Activated T-helper 1 cell treated with anti-CD3 and anti-CD28 coated beads, Interleukin-12 subunit alpha, Interleukin-12 subunit beta, Interleukin-2, Interleukin-4 antibody, amounts not matched to agents 30 ng/mL and 10 ng/mL and 1 ng/mL, durations not matched to agents 14 hours and 24 hours and 36 hours (primary cell): ENCODE measurements around the gene OPALIN. TPM values are rescaled to one million over a fixed set of nuclear protein-coding genes. Genes with fewer than 3 reads are reported as not detected.

Source experiments
- DNase-seq: peaks from one replicate; pipeline ENCODE4 v3.0.0; 2021; ENCODE audit warnings: low spot score
- H3K27ac Mint-ChIP-seq: one replicate; pipeline ENCODE4 v1.8.0; 2021; ENCODE audit warnings: mild to moderate bottlenecking, mixed read lengths
- H3K27me3 Mint-ChIP-seq: one replicate; pipeline ENCODE4 v1.8.0; 2022; ENCODE audit warnings: mild to moderate bottlenecking, moderate library complexity, mixed read lengths; ENCODE audit not compliant: insufficient read depth
- H3K36me3 Mint-ChIP-seq: one replicate; pipeline ENCODE4 v1.8.0; 2021; ENCODE audit warnings: low read depth, mixed read lengths
- H3K4me1 Mint-ChIP-seq: one replicate; pipeline ENCODE4 v1.8.0; 2021; ENCODE audit warnings: low read depth, mixed read lengths
- H3K4me3 Mint-ChIP-seq: one replicate; pipeline ENCODE4 v1.8.0; 2021; ENCODE audit warnings: mild to moderate bottlenecking, moderate library complexity, mixed read lengths
- H3K9me3 Mint-ChIP-seq: one replicate; pipeline ENCODE4 v1.8.0; 2021; ENCODE audit warnings: mixed read lengths
- intact Hi-C: fragments of 100-400 bp; cut with micrococcal nuclease; formaldehyde crosslinking; loops from one replicate; pipeline ENCODE4 v1.15.1; 2024
- total RNA-seq: library from RNA; stranded (reverse); gene quantifications from 2 replicates; pipeline ENCODE4 v1.2.3, GENCODE V29; 2022

The OPALIN gene
- total RNA-seq, 1 donor from 2014 or later: not detected

DNA sequence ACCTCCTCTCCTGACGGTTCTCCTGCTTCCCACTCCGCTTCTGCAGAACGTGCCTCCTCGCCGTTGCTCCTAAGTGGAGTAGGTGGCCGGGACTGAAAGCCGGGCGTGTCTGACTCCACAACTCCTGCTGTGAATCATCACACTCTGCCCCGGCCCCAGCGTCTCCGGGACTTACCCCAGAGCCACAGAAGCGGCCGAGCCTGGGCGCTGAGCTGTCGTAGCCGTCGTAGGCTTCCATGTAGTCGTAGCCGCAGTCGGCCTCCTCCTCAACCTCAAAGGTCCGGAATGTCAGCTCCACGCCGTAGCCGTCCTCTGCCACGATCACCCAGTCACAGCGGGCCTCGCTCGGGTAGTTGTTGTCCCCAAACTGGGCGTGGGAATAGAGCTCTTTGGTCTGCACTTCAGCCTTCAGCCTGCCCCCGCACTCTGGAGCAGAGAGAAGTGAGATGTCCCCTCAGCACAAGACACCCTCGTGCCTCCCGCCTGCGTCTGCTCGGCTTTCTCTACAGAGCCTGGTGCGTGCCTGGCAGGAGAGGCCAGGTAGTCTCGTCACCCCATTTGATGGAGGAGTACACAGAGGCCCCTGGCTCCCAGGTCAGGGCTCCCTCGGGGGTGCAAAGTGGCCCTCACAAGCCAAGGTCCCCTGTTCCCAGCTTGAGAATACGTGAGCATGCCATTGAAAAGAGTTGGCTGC, 11.2 kb upstream of the OPALIN start:
- Mint-ChIP-seq H3K4me1 (peaks cover 10% of the 10 kb centered on the region), H3K36me3 (no peaks in the 10 kb centered on the region), H3K9me3 (no peaks in the 10 kb centered on the region), H3K27ac (no peak overlapping the region), H3K4me3 (no peak overlapping the region), H3K27me3 (peaks cover 5% of the 10 kb centered on the region)
- intact Hi-C loops: loop anchor here (5.0 to 10.0 kb wide), 2 partner anchors 462 to 845 kb away; partner anchors contain the start of gene LCOR
- no peak for DNase-seq

DNA sequence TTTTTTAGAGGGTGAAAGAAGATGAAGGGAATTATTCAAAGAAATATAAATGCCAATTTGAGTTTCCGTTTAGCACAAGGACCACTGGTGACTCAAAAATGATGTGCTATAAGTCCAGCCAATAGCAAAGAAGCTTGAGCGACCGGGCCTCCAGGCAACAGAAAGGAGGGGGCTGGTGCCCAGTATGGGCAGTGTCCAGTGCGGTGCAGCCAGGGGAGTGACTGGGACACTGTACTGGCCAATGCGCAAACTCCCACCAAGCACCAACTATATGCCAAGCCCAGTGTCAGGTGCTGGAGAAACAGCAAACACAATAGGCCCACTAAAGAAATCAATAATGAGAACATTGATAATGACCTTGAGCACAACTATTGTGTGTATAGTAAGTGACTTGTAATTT, 10.2 kb upstream of the OPALIN start:
- DNase-seq: no peak
- Mint-ChIP-seq H3K36me3 (no peaks in the 10 kb centered on the region), H3K4me1 (no peaks in the 10 kb centered on the region), H3K4me3 (no peak overlapping the region), H3K27me3 (peaks cover 5% of the 10 kb centered on the region), H3K9me3 (no peaks in the 10 kb centered on the region), H3K27ac (no peak overlapping the region)
- intact Hi-C loops: no loop called here

DNA sequence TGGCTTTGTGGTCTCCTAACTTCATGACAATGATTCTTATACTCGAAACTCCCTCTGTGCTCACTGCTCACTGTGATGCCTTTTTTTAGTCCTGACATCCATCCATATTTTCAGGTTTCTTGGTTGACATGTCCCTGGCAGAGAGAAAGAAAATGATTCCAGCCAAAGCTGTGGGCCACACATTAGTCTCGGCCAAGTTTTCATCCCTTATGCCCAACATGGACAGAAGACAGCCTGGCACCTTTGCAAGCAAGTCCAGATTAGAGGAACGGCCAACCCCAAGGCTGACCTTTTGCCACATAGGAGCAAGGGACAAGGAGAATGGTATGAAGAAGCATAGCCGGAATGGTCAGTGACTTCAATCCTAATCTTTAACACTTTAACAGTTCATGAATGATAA, 8.7 kb upstream of the OPALIN start:
- H3K9me3 Mint-ChIP-seq: no peaks in the 10 kb centered on the region
- H3K27ac Mint-ChIP-seq: no peak overlapping the region
- H3K4me3 Mint-ChIP-seq: no peak overlapping the region
- H3K27me3 Mint-ChIP-seq: peaks cover 3% of the 10 kb centered on the region
- DNase-seq: no peak
- no peaks in the 10 kb centered on the region for H3K36me3 Mint-ChIP-seq
- H3K4me1 Mint-ChIP-seq: no peaks in the 10 kb centered on the region
- intact Hi-C loops: no loop called here

DNA sequence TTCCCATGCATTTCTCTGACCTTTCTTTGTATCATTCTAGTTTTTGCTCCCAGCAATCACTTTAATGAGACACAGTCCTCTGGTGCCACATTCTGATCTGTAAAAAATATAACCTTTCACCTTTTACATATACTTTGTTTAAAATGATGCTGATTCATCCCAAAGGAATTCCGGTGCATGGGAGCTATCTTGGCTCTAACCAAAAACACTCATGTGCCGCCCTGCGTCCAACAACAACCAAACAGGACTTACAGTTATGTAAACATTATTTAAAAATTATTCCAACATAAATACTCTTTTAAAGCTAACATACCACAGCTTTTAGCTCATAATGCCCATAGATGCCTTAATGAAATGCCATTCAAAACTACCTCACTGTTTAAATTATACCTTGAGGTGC, 7.7 kb upstream of the OPALIN start:
- H3K4me3 Mint-ChIP-seq: no peak overlapping the region
- H3K36me3 Mint-ChIP-seq: no peaks in the 10 kb centered on the region
- H3K4me1 Mint-ChIP-seq: no peaks in the 10 kb centered on the region
- DNase-seq: no peak
- no peak overlapping the region for H3K27ac Mint-ChIP-seq
- H3K9me3 Mint-ChIP-seq: no peaks in the 10 kb centered on the region
- peaks cover 3% of the 10 kb centered on the region for H3K27me3 Mint-ChIP-seq
- intact Hi-C loops: no loop called here

DNA sequence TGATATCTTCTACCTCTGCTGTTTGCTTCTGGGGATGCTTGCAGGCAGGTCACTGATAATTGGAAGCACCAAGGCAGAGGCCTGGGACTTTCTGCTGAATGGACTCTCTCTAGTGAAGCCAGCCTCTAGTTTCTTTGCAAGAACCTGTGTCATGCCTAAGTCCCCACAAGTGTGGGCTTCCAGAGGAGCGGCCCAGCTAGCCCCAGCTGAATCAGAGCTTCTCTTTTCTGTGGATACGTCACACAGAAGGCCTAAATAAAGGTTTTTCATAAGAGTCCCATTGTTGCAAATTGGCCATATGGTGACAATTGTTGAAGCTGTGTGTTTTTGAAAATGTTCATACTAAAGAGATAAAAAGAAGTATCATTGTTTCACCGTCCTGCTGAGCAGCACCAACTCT, 6.8 kb upstream of the OPALIN start:
- no peak overlapping the region for H3K27ac Mint-ChIP-seq
- peaks cover 3% of the 10 kb centered on the region for H3K27me3 Mint-ChIP-seq
- H3K4me1 Mint-ChIP-seq: no peaks in the 10 kb centered on the region
- H3K36me3 Mint-ChIP-seq: no peaks in the 10 kb centered on the region
- intact Hi-C loops: no loop called here
- H3K9me3 Mint-ChIP-seq: no peaks in the 10 kb centered on the region
- H3K4me3 Mint-ChIP-seq: no peak overlapping the region
- DNase-seq: no peak

DNA sequence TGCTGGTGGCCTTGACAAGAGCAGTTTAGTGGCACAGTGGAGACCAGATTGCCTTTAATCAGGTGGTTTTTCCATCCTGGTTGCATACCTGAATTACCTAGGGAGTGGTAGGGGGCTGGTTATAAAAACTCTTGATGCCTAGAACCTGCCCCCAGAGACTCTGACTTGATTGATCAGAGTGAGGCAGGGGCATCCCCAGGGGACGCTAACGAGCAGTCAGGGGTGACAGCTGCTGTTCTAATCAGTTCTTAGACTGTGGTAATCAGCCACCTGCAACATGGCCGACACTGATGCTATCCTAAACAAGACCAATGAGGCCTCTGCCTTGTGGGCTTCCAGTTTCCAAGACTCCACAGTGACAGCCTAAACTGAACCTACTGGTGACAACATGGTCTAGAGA, 2.0 kb upstream of the OPALIN start:
- intact Hi-C loops: no loop called here
- Mint-ChIP-seq H3K27me3 (peaks cover 10% of the 10 kb centered on the region), H3K27ac (no peak overlapping the region), H3K9me3 (no peaks in the 10 kb centered on the region), H3K36me3 (no peaks in the 10 kb centered on the region), H3K4me1 (no peaks in the 10 kb centered on the region), H3K4me3 (no peak overlapping the region)
- DNase-seq: no peak

DNA sequence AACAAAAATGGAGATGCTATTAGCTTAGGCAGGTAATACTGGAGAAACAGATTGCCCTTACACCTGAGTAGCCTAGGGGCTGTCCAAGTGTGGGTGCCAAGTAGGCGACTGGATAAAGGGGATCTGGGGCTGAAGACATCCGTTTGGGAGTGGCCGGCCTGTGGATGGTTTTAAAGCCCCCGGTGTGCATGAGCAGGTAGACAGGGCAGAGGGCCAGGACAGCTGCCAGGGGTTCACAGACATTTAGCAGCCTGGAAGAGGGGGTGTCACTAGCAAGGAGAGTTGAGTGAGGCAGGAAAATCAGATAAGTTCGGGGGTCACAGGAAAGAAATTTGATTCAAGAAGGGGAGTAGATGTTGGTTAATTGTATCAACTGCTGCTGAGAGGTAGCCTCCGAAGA, 1.5 kb upstream of the OPALIN start:
- no peaks in the 10 kb centered on the region for H3K4me1 Mint-ChIP-seq
- H3K36me3 Mint-ChIP-seq: no peaks in the 10 kb centered on the region
- DNase-seq: no peak
- intact Hi-C loops: no loop called here
- H3K27ac Mint-ChIP-seq: no peak overlapping the region
- no peak overlapping the region for H3K4me3 Mint-ChIP-seq
- peaks cover 13% of the 10 kb centered on the region for H3K27me3 Mint-ChIP-seq
- H3K9me3 Mint-ChIP-seq: no peaks in the 10 kb centered on the region

DNA sequence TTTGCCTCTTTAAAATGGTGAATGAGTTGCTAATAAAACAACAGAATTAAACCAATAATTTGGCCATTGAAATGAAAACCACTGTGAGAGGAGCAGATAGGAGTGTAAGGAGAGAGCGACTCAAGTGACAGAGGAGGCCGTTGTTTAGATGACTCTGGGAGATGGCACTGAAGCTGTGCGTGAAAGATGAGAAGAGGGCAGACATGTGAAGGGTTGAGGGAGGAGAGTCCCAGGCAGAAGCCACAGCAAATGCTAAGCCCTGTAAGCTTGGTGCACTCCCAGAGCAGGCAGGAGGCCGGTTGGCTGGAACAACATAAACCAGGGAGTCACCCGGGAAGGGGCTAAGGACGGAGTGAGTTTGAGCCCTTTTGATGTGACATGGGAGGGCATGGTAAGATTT, 814 bp upstream of the OPALIN start:
- intact Hi-C loops: no loop called here
- no peak overlapping the region for H3K27ac Mint-ChIP-seq
- peaks cover 14% of the 10 kb centered on the region for H3K27me3 Mint-ChIP-seq
- no peaks in the 10 kb centered on the region for H3K4me1 Mint-ChIP-seq
- no peak overlapping the region for H3K4me3 Mint-ChIP-seq
- no peaks in the 10 kb centered on the region for H3K9me3 Mint-ChIP-seq
- DNase-seq: no peak
- no peaks in the 10 kb centered on the region for H3K36me3 Mint-ChIP-seq

DNA sequence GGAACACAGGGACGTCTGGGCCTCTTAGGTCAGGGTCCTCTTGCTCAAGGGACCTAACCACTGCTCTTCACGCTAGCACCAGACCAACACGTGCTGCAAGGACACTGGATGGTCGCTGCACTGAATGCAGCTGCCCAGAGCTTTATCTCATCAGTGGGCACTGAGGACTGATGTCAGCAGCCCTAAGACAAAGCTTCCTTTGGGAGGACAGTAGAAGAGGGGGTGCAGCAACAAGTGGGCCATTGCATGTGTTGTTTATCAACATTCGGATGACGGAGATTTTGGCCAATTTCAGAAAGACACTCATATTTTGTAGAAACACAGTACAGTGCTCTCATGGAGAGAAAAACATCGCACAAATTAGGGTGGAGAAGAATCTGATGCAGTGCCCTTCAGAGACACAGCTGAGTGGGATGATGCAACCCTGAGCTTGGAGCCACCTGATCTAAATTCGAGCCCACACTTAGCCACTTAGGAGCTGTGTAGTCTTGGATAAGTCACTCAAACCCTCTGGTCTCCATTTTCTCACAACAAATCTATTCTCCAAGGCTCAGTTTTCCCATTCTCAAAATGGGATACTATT, 1.7 kb downstream of the OPALIN start:
- H3K36me3 Mint-ChIP-seq: no peaks in the 10 kb centered on the region

DNA sequence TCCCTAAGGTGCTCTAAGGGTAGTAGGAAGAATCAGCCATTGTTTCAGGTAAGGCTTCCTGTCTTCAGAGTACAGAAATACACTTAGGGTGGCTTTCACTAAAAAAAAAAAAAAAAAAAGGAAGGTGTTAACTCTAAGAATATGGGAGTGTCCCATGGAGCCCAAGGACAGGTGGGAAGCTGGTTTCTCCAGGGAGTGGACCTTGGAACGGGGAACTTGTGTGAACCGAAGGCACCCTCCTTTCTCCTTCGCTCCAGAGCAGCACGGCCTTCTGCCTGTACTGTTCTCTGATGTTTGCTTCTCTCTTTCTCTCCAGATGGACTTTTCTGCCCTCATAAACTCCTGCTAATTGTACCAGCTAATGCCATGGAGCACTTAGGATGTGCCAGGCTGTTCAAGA, 6.2 kb downstream of the OPALIN start:
- H3K27ac Mint-ChIP-seq: no peak overlapping the region
- H3K4me1 Mint-ChIP-seq: no peaks in the 10 kb centered on the region
- H3K27me3 Mint-ChIP-seq: peaks cover 19% of the 10 kb centered on the region
- no peaks in the 10 kb centered on the region for H3K36me3 Mint-ChIP-seq
- DNase-seq: no peak
- no peaks in the 10 kb centered on the region for H3K9me3 Mint-ChIP-seq
- no peak overlapping the region for H3K4me3 Mint-ChIP-seq
- intact Hi-C loops: no loop called here

More for the DNA sequence above, 1.7 kb downstream of the OPALIN start:
- Mint-ChIP-seq H3K9me3 (no peaks in the 10 kb centered on the region), H3K27ac (no peak overlapping the region), H3K4me1 (no peaks in the 10 kb centered on the region), H3K27me3 (peaks cover 12% of the 10 kb centered on the region), H3K4me3 (no peak overlapping the region)
- intact Hi-C loops: no loop called here
- DNase-seq: no peak

DNA sequence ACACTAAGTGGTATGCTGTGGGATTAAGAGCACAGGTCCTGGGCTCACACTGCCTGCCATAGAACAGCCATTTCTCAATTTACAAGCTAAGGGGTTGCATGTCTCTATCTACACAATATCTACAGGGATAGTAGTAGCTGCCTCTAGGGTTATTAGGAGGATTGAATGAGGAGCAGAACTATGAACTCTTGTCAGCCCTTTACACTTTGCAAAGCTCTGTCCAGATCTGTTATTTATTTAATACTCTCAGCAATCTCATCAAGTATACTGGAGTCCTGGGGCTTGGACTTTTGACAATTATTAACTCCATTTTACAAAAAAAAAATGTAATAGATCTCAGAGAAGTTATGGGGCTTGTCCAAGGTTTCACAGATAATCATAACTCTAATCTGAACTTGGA, 6.8 kb downstream of the OPALIN start:
- Mint-ChIP-seq H3K4me1 (no peaks in the 10 kb centered on the region), H3K36me3 (no peaks in the 10 kb centered on the region), H3K4me3 (no peak overlapping the region), H3K27ac (no peak overlapping the region), H3K9me3 (no peaks in the 10 kb centered on the region), H3K27me3 (peaks cover 22% of the 10 kb centered on the region)
- DNase-seq: no peak
- intact Hi-C loops: no loop called here

DNA sequence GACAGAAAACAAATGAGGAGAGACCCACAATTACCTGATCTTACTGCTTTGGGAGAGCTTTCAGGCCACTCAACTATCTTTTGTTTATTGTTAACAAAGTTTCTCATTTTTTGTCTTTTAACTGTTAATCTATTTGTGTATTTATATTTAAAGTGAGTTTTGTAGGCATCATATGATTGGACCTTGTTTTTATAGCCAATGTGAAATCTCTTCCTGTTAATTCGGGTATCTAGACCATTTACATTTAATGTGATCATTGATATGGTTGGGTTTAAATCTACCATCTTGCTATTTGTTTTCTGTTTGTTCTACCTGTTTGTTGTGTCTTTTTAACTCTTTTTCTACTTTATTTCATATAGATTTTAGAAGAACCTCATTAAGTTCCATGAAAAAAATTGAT, 12.5 kb downstream of the OPALIN start:
- peaks cover 9% of the 10 kb centered on the region for H3K9me3 Mint-ChIP-seq
- no peaks in the 10 kb centered on the region for H3K36me3 Mint-ChIP-seq
- intact Hi-C loops: no loop called here
- no peak overlapping the region for H3K27ac Mint-ChIP-seq
- peaks cover 13% of the 10 kb centered on the region for H3K27me3 Mint-ChIP-seq
- H3K4me1 Mint-ChIP-seq: no peaks in the 10 kb centered on the region
- DNase-seq: no peak
- no peak overlapping the region for H3K4me3 Mint-ChIP-seq

DNA sequence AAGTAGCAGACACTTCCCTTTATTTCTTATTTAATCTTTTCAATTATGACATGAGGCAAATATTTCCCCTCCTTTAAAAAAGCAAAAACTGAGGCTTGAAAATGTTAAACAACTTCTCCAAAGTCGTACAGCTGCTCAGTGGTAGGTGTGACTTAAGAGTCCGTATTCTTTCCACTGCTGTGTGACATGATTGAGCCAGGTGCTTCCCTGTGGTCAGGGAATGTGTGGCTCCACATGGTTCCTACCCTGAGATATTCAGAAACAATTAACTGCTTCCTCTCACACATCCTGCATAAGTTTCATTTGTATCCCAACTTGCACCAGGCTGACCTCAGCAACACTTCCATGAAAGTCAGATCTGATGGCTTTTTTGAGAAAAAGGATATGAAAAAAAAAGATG, 13.6 kb downstream of the OPALIN start:
- Mint-ChIP-seq H3K4me3 (no peak overlapping the region), H3K9me3 (peaks cover 9% of the 10 kb centered on the region), H3K4me1 (no peaks in the 10 kb centered on the region), H3K27me3 (peaks cover 13% of the 10 kb centered on the region), H3K36me3 (no peaks in the 10 kb centered on the region), H3K27ac (no peak overlapping the region)
- intact Hi-C loops: no loop called here
- DNase-seq: no peak

DNA sequence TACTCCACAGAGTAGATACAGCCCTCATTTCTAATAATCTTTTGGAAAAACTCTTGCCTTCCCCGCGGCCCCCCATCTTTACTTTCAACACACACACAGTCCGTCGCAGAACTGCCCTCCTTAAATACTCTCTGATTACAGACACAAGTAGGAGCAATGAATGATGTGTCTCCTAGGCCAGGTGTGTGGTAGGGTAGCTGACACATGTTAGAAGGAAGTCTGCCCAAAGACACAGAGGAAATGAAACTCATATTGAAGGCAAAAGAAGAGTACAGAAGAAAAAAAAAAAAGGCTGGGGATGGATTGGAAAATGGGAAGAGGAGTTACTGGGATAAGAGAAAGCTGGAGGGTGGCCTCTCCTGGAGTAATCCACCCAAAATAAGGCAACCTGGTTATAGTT, 14.6 kb downstream of the OPALIN start:
- intact Hi-C loops: no loop called here
- H3K27ac Mint-ChIP-seq: no peak overlapping the region
- H3K4me1 Mint-ChIP-seq: no peaks in the 10 kb centered on the region

More for the DNA sequence above, 14.6 kb downstream of the OPALIN start:
- DNase-seq: no peak
- Mint-ChIP-seq H3K4me3 (no peak overlapping the region), H3K27me3 (peaks cover 13% of the 10 kb centered on the region), H3K9me3 (peaks cover 9% of the 10 kb centered on the region), H3K36me3 (no peaks in the 10 kb centered on the region)
